Activated CD4-positive, alpha-beta T cell treated with anti-CD3 and anti-CD28 coated beads for 24 hours (primary cell): ENCODE data around the gene MAD1L1.

ENCODE experiments used
- DNase-seq, 2 donors: peaks; one replicate each; pipeline ENCODE4 v3.0.0-alpha.2; 2020; ENCODE audit warnings: low read depth in 2 of 2

Gene MAD1L1

DNA sequence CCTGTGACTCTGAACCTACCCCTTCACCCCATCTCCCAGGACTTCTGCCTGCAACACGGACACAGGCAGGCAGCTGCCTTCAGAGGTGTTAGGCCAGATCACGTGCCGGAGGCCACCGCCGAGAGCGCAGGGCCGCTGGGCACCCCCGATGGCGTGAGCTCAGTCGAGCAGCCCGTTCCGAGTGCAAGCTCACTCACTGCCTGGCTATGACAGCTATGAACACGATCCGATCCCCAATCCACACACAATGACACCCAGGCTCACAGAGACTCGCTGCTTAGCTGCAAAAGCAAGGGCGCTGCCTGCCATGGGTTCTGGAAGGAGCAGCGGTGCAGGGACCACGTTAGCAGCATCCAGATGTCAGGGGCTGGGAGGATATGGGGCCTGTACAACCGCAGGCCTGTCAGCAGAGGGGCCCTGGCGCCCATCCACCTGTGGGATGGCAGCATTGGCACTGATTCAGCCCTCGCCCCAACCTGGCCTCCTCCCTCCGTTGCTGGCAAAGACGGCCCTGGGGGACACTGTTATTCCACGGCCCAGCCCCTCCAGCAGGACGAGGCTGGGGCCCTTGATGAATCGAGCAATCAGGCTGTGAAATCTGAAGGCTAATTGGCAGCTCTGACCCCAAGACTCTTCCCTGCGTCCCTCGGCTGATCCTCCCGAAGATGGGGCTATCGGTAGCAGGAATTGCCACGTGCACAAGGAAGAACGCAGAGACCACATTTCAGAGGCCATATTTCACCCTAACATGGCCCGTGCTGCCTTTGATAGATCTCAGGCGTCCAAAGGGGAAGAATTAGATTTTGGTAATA lies 332.6 kb downstream of the MAD1L1 start:
- DNase-seq, result no peak

DNA sequence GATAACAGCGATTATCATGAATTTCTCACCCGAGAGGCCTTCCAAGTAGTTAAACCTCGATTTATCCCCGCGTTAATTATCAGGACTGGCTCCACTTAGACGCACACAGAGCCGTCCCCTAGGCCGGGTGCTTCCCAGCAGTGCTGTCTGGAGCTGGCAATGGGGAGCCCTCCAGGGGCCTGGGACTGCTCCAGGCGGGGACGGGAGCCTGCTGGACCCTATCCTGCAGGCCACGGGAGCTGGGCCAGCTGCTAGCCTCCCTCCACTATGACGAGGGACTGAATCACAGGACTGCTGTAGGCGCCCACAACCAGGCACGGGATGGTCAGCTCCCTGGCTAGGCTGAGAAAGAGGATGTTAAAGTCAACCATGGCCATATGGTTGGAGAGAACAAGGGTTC lies 333.5 kb downstream of the MAD1L1 start:
- no peak for DNase-seq

DNA sequence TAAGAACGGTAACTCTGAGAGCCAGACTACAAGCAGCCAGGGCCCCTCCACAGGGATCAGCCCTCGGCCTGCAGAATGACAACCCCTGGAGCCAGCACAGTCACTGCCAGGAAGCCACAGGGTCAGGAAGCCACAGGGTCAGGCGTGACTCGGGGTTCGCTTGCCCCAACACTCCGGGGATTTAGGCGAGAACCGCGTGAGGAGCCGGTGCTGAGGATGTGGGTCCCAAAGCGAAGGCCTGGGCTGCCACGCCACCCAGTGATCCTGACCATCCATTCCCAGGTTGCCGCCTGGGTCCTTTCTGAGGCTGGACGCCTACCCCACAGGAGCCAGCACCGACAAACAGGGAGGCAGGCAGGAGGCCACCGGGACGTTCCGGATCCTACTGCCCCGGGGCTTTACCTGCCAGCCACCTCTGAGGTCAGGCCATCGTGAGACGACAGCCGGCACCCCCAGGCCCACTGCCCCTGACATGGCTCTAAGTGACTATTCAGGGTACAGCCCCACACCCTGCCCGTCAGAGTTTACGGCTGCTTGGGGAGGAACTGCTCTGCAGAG lies 334.0 kb downstream of the MAD1L1 start:
- no peak for DNase-seq

DNA sequence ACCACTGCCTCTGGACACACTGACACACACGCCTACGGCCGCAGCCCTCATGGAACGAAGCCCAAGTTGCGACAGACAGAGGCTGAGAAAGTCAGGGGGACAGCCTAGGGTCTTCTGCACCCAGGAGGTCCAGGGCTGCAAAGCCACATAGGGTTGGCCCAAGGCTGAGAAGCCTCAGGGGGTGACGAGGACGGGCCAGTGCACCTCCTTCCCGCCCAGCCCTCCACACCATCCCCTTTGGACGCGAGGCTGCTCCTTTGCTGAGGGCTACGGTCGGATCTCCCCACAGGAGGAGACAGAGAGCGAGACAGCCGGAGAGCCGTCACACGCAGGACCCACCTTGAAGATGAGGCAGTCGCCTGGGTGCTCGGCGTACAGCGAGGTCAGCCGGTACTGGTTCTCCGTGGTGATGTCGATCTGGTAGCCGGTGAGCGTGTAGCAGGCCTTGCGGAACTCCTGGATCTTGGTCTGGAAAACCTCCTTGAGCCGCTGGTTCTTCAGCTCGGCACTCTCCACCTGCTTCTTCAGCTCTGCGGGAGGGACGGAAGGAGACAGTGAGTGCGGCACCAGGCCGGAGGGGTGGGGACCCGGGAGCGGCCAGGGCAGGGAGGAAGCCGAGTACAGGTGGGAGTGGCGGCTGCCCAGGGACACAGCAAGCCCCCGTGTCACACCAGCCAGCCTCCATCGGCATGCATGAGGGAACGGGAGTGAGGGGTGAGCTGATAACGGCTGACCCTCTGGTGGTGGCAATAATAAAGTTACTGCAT lies 334.7 kb downstream of the MAD1L1 start:
- no peak for DNase-seq

DNA sequence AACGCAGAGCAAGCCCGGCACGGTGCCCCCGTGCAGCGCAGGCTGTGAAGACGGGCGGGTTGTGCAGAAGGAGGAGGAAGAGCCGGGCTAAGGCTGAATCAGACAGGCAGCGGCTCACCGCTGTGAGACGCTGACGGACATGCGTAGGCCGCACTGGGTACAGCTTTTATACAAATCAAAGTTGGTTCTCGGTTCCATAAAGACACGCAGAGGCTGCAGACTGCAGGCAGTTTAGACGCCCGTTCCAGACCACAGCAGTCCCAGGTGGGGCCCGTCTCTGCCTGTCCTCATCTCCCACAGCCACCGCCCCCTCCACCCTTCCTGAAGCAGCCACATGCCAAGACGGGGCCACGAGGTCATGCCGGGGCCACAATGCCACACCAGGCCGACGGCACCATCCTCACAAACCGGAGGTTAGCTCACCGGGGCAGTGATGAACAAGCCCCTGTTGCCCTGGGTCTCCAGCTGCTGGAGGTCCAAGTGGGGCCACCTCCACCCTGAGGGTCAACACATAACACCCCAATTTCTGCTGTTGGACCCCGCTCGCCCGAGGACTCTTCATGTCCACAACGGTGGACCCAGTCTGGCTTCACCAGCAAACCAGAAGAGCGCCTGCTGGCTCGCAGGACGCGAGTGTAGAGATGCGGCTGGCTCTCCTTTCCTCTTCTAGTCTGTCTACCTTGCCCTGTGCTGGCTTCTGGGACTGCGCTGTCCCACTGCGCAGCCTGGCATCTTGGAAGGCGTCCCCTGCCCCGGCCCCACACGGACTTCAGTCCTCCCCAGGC lies 335.5 kb downstream of the MAD1L1 start:
- DNase-seq, result no peak

DNA sequence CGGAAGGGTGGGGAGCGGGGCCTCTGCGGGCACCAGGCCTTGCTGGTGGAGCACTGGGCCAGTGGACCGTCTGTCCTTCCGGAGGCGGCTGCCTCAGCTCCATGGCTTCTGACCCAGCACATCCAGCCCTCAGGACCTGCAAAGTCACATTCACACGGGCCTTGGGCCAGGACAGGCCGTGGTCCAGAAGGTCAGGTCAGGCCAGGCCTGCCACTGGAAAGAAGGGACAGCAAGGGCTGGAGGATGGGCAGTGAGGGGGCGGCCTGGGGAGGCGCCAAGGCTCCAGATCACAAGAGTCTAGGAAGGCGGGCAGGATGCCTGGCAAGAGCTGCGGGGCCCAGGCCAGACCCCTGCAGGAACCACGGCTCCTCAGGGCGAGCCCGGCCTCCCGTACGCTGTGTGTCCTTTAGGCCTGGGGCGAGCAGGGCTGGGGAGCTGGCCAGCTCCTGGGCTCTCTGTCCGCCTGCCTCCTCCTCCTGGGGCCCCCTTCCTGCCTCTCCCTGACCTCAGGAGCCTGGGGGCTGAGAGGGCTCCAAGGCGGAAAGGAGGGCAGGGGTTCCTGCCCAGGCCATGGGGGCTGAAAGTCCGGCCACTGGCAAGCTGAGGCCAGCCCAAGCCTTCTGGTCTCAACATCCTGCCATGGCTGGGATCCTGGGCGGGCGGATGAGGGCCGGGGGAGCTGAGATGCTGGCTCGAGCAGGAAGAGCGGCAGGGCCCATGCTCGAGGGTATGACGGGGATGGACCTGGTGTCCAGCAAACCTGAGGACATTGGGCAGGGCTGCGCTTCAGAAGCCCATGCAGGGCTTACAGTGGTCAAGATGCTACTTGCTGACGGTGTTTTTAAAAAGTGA lies 336.9 kb downstream of the MAD1L1 start:
- no peak for DNase-seq

DNA sequence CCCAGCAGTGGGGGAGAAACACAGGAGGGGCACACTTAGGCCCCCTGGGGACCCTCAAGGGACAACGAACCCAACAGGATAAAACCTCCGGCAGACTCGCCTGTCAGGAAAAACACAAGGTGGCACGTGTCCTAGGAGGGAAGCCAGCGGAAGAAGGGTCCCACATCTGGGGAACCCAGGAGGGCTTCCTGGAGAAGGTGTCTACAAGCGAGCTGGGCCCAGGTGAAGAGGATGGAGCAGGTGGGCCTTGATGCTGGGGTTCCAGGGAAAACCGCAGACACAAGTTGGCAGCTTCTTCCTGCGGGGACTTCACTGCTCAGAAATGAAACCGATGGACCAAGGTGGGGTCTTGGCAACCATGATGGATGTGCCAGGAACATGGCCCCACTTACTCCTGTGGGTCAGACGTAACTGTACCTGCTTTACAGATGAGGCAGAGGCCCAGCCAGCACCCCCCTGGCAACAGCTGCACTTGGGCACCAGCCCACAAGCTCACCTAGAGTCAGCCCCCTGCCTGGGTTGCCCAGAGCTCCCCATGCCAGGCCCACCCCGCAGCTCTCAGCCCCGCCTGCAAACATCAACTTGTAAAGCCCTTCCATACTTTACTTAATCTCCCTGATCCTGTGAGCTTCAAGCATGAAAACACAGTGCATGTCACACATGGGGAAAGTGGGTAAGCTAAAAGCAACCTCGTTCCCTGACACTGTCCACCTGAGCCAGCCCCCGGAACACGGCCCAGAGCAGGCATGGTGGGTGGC lies 337.7 kb downstream of the MAD1L1 start:
- no peak for DNase-seq

DNA sequence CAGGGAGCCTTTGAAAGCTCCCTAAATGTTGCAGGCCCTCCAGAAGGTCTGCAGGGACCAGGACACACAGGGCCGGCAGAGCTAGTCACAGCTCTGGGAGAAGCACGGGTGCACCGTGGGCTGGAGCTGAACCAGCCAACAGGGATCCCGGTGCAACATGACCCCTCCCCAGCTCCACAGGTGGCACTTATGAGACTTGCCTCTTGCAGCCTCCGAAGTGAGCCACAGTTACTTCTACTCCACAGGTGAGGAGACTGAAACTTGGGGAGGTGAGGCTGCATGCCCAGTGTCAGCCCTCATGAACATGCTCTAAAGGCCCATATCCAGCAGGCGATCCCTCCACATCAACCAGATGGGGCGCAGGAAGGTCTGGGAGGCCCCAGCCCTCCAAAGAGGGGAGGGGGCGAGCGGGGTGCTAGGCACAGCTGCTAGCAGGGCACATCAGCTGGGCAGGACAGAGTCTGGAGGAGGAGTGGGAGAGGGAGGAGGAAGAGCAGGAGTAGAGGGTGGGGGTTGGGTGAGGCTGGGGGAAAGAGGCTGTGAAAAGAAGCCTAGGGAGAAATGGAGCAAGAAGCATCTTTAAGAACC lies 338.3 kb downstream of the MAD1L1 start:
- no peak for DNase-seq

DNA sequence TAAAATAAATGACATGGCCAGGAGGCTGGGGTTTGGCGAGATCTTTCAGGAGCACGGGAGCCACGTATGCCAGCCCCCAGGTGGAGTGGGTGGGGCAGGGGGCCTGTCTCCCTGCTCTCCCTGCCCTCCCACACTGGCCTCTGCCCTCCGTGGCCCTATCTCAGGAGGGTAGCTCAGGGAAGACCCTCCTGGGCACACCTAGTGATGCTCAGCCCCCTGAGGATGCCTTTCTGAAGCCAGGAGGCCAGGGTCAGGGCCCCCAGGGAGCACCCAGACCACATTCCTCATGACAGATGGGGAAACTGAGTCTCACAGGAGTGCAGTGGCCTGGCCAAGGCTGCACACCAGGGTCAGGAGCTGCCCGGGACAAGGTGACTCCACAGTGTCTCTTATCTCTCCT lies 339.3 kb downstream of the MAD1L1 start:
- no peak for DNase-seq

DNA sequence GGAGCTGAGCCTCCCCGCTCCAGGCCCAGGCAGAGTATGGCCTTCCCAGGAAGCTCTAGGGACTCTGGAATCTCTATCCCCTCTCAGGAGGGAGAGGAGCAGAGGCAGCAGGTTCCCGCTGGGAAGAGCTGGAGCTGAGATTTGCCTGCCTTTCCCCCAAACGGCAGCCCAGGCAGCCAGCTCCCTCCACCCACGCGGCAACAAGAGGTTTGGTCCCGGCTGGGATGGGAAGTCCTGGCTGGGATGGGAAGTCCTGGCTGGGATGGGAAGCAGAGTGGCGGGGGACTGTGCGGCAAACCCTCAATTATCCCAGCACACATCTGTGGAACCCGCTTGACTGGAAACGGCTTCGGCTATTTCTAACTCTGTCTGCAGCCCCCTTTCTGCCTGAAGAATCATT lies 339.7 kb downstream of the MAD1L1 start:
- DNase-seq, result no peak

DNA sequence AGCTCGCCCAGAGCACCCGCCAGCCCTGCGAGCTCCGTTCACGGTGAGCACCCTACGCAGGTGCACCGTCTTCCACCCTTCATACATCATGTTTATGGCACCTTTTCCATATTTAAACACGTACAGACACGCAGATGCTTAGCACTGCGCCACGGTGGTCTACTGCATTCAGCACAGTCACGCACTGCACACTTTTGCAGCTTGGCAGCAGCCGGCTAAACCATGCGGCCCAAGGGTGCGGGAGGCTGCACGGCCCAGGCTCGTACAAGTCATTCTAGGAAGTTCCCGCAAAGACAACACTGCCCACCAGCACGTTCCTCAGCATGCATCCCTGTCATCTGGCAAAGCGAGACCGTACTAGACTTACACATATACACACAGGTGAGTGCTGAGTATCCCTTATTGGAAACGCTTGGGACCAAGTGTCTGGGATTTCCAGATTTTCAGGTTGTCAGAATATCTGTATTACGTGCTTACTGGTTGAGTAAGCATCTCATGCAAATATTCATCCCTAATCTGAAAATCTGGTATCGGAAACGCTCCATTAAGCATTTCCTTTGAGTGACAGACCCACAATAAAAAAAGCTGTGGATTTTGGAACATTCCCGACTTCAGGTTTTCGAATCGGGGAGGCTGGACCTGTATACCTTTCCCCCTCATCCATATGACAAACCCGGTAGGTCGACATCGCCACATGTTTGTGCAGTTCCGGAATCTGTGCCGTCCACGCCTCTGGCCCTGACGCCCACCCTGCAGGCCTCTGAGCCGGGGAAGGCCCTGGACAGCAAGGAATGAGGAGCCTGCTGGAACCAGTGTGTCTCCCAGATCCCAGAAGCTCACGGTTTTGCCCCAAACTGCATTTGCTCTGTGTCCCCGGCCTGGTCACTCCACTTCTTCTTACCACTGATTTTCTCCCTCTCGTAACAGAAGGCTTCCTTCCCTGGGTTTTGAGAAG lies 340.5 kb downstream of the MAD1L1 start:
- DNase-seq, result no peak

DNA sequence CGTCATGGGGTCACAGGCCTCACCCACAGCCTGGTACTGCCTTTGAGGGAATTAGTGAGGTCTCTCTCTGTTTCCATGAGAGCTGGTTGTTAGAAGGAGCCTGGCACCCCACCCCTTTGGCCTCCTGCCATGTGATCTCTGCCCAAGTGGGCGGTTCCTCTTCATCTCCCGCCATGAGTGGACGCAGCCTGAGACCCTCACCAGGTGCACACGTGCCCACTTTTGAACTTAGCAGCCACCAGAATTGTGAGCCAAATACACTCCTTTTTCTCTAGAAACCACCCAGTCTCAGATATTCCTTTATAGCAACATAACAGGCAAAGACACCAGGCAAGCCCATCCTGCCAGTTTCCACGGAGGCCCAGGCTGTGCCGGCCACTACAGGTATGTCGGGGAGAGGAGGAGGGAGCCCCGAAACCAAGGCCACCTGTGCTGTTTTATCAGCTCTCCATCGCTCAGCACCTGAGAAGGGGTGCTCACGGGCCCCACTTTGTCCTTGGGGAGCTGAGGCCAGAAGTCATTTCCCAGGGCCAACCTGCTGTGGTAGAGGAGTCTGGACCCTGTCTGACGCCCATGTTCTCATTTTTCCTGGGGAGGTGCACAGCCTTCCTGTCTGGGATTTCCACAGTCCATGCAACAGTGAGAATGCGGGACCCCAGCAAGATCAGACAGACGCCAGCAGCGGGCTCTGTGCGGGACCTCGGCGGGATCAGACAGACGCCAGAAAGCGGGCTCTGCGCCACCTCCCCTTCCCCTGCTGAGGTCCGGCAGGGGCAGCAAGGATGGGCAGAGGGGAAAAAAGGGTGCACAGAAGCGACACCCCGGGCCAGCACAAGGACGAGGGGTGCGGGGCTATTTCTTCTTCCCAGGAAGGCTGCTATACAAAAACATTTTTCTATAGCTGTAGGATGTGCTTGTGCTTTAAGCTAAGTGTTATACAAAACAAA lies 342.2 kb downstream of the MAD1L1 start:
- no peak for DNase-seq

DNA sequence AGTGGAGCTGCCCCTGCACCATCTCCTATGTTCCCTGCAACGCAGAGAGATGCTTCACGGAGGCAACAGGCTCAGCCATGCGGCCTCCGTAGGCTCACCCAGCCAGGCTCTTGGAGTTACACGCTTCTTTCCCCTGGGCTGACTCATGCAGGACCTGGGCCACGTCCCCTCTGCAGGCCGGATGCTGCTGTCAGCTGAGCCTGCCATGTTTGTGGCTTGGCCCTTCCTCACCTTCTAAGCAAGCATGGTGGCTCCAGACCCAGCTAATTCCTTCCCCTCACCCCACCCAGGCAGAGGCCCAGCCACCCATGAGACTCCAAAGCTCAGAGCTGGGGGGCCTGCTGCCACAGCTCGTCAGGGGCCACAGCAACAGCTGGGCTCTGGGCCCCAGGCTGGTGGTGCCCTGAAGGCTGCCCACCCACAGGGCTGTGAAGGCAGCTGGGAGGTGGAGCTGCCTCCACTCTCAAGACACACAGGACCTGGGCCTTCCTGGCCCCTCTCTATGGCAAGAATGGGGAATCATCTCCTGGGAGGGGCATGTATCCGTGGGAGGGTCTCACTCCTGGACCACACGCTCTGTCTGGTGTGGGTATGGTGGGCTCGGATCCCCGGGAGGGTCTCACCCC lies 343.1 kb downstream of the MAD1L1 start:
- no peak for DNase-seq

DNA sequence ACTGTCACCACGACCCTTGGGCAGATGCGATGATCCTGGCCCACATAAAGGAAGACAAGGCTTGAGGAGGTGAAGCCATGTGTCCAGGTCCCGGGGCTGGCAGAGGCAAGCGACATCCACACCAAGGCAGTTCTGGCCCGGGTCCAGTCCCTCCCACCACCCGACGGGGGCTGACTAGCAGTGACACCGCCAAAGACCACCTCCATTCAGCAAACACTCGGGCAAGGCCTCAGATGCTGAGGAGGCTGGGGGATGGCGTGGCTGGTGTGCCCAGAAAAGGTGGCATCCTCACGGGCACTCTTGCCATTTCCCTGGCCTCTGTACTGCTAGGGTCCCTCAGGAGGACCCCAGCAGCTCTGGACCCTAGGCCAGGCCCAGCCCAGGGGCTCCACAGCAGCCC lies 343.7 kb downstream of the MAD1L1 start:
- no peak for DNase-seq

DNA sequence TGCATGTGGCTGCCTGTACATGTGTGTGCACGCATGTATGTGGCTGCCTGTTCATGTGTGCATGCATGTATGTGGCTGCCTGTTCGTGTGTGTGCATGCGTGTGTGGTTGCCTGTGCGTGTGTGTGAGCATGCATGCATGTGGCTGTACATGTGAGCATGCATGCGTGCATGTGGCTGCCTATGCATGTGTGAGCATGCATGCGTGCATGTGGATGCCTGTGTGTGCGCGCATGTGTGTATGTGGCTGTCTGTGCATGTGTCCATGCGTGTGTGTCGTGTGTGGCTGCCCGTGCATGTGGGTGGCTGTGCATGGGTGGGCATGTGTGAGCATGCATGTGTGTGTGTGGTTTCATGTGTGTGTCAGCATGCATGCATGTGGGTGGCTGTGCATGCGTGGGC lies 344.3 kb downstream of the MAD1L1 start:
- no peak for DNase-seq

DNA sequence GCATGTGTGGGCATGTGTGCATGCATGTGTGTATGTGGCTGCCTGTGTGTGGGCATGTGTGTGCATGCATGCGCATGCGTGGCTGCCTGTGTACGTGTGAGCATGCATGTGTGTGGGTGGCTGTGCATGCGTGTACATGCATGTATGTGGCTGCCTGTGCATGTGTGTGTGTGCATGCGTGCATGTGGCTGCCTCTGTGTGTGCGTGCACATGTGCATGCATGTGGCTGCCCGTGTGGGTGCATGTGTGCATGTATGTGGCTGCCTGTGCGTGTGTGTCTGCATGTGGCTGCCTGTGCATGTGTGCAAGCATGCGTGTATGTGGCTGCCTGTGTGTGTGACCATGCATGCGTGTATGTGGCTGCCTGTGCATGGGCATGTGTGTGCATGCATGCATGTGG lies 345.5 kb downstream of the MAD1L1 start:
- no peak for DNase-seq

DNA sequence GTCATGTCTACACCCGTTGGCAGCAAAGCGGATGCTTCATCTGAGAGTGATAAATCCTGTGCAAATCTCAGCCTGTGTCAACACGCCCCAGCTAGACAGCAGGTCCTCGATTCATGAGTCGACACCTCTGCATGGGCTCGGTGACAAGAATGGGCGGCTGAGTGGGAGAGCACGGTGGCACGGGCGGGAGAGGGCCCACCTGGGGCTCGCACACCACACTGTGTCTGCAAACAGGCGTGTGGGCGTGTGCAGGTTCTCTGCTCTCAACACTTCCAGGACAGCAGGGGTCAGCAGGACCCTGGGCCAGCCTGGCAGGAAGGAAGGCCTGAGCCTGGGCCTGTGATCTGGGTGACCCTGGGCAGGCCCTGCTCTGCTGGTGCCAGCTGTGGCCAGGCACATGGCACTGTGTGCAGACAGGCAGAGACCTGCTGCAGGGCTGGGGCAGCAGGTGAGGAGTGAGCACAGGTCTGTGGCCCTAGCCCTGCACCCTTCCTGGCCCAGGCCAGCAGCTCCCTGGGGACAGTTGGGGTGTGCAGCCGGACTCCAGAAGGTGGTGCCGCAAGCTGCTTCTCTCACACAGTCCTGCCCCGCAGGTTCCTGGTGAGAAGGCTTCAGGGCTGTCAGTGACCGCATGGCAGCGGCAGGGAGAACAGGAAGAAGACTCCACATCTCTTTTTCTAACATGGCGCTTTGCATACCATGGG lies 346.2 kb downstream of the MAD1L1 start:
- DNase-seq, result no peak
